ENCODE measurements around the gene PIP4K2C.
"Not testable (repeated sequence)": the region's sequence is repeated elsewhere in the genome, so short reads cannot be mapped to it uniquely, and the experiment has no call there.

Gene PIP4K2C

GRCh38 chr12:57609781-57610553 is 19.0 kb downstream of the PIP4K2C start:
- FAIRE-seq (no peak), DNase-seq (ENCODE audit: low spot score) (no peak)

- DNase-seq (ENCODE audit: low spot score): peak; percentile 33
- FAIRE-seq: no peak
Observed at GRCh38 chr12:57610554-57611107, 19.6 kb downstream of the PIP4K2C start.

- FAIRE-seq: peak; percentile 67
- peak; percentile 93 for DNase-seq (ENCODE audit: low spot score)
Observed at GRCh38 chr12:57611108-57611826, 20.3 kb downstream of the PIP4K2C start, which contains the start of gene ARHGEF25. Gene ARHGEF25 (plus strand): TSS chr12:57611435. CDS start chr12:57611895, 460 bp downstream.

GRCh38 chr12:57611827-57612710 is 21.1 kb downstream of the PIP4K2C start:
- DNase-seq (ENCODE audit: low spot score) (no peak), FAIRE-seq (no peak)

GRCh38 chr12:57612711-57613426 is 21.9 kb downstream of the PIP4K2C start:
- DNase-seq (ENCODE audit: low spot score) (no peak), FAIRE-seq (no peak)

- no peak for DNase-seq (ENCODE audit: low spot score)
- no peak for FAIRE-seq
Observed at GRCh38 chr12:57613427-57614109, 22.6 kb downstream of the PIP4K2C start.

- DNase-seq (ENCODE audit: low spot score): no peak
- no peak for FAIRE-seq
Observed at GRCh38 chr12:57614178-57614947, 23.4 kb downstream of the PIP4K2C start.

GRCh38 chr12:57614948-57615500 is 24.0 kb downstream of the PIP4K2C start:
- no peak for DNase-seq (ENCODE audit: low spot score)
- FAIRE-seq: no peak

- DNase-seq (ENCODE audit: low spot score): no peak
- no peak for FAIRE-seq
Observed at GRCh38 chr12:57615637-57616036, 24.6 kb downstream of the PIP4K2C start.

GRCh38 chr12:57616383-57617101 is 25.6 kb downstream of the PIP4K2C start:
- DNase-seq (ENCODE audit: low spot score): no peak

GRCh38 chr12:57617942-57618341 is 26.9 kb downstream of the PIP4K2C start:
- DNase-seq (ENCODE audit: low spot score) (no peak), FAIRE-seq (no peak)

More at GRCh38 chr12:57616383-57617101, 25.6 kb downstream of the PIP4K2C start:
- no peak for FAIRE-seq

GRCh38 chr12:57618431-57618830 is 27.4 kb downstream of the PIP4K2C start:
- DNase-seq (ENCODE audit: low spot score); FAIRE-seq: not testable (repeated sequence)

GRCh38 chr12:57618966-57619433 is 28.0 kb downstream of the PIP4K2C start:
- no peak for DNase-seq (ENCODE audit: low spot score)
- FAIRE-seq: no peak

- FAIRE-seq (no peak), DNase-seq (ENCODE audit: low spot score) (no peak)
Observed at GRCh38 chr12:57619434-57620244, 28.6 kb downstream of the PIP4K2C start.

- FAIRE-seq: no peak
- no peak for DNase-seq (ENCODE audit: low spot score)
Observed at GRCh38 chr12:57620245-57620935, 29.4 kb downstream of the PIP4K2C start.

- DNase-seq (ENCODE audit: low spot score): no peak
Observed at GRCh38 chr12:57620936-57621496, 30.0 kb downstream of the PIP4K2C start.

More at GRCh38 chr12:57620936-57621496, 30.0 kb downstream of the PIP4K2C start:
- no peak for FAIRE-seq

All from urothelium cell line (cell line).